A673 (cell line): ENCODE measurements around the gene VPS16. TPM values are rescaled to one million over a fixed set of nuclear protein-coding genes. Genes with fewer than 3 reads are reported as not detected.
A peak's percentile ranks its signal among the peaks of the same experiment; 100 is the strongest.

Experiments used
- BruUV-seq: library from RNA; stranded (reverse); fragments of 400-500 nt; replicated peaks from 2 replicates; lab custom pipeline; 2021; lab: Mats Ljungman, UMichigan
- CTCF ChIA-PET: fragments of 300-600 bp; sonication (Branson Sonifier 250); formaldehyde crosslinking; loops from one replicate; lab custom pipeline; 2022; ENCODE audit warnings: antibody characterized with exemption; lab: Charles Lee
- POLR2A ChIA-PET: fragments of 300-600 bp; sonication (Branson Sonifier 250); formaldehyde crosslinking; loops from one replicate; lab custom pipeline; 2022; ENCODE audit warnings: antibody characterized with exemption; ENCODE audit not compliant: low non-redundant PET; lab: Charles Lee
- DNase-seq: peaks from one replicate; pipeline ENCODE4 v3.0.0-alpha.2; 2015; ENCODE audit warnings: low spot score
- H3K27ac ChIP-seq: fragments of 200-600 bp; sonication (generic); 2 replicates; pipeline ENCODE4 v1.5.1; 2016; ENCODE audit warnings: mixed run types, low read depth, mild to moderate bottlenecking, mixed read lengths, antibody characterized with exemption, low read length; ENCODE audit not compliant: poor library complexity, severe bottlenecking
- H3K27me3 ChIP-seq: fragments of 200-600 bp; sonication (generic); replicated peaks from 2 replicates; pipeline ENCODE4 v1.6.1; 2017; ENCODE audit warnings: mixed run types, low read depth, mild to moderate bottlenecking, mixed read lengths, antibody characterized with exemption, low read length; ENCODE audit not compliant: insufficient read depth, poor library complexity
- H3K36me3 ChIP-seq: fragments of 200-600 bp; sonication (generic); 2 replicates; pipeline ENCODE4 v1.6.1; 2016; ENCODE audit warnings: mixed run types, mild to moderate bottlenecking, mixed read lengths, antibody characterized with exemption, low read length; ENCODE audit not compliant: insufficient read depth, poor library complexity, severe bottlenecking
- H3K4me1 ChIP-seq: fragments of 200-600 bp; sonication (generic); 2 replicates; pipeline ENCODE4 v1.6.1; 2017; ENCODE audit warnings: mixed run types, mild to moderate bottlenecking, mixed read lengths, antibody characterized with exemption, low read length; ENCODE audit not compliant: insufficient read depth, poor library complexity, severe bottlenecking
- H3K4me3 ChIP-seq: fragments of 200-600 bp; sonication (generic); 2 replicates; pipeline ENCODE4 v1.5.1; 2016; ENCODE audit warnings: low read depth, mixed run types, mild to moderate bottlenecking, mixed read lengths, low read length; ENCODE audit not compliant: poor library complexity, severe bottlenecking
- H3K9me3 ChIP-seq: fragments of 200-600 bp; sonication (generic); 2 replicates; pipeline ENCODE4 v1.6.1; 2016; ENCODE audit warnings: mixed run types, low read depth, mild to moderate bottlenecking, mixed read lengths, antibody characterized with exemption, low read length; ENCODE audit not compliant: poor library complexity, severe bottlenecking
- CTCF ChIP-seq: fragments of 300-800, 200-600 bp; sonication (generic); conservative IDR thresholded peaks from 2 replicates; pipeline ENCODE4 v1.5.1; 2017; ENCODE audit warnings: low read depth, mild to moderate bottlenecking, antibody characterized with exemption, low read length, moderate library complexity, mixed read lengths
- EZH2 ChIP-seq: fragments of 200-600 bp; sonication (generic); IDR thresholded peaks from 2 replicates; pipeline ENCODE4 v1.6.1; 2017; ENCODE audit warnings: borderline replicate concordance, low read depth, mild to moderate bottlenecking, mixed read lengths, antibody characterized with exemption, low read length; ENCODE audit not compliant: poor library complexity, severe bottlenecking
- intact Hi-C: fragments of 100-400 bp; cut with micrococcal nuclease; formaldehyde crosslinking; loops from one replicate; pipeline ENCODE4 v1.10.0; 2022; ENCODE audit not compliant: unreplicated experiment
- total RNA-seq: library from RNA; stranded (reverse); gene quantifications from 2 replicates; pipeline ENCODE4 v1.2.3, GENCODE V29; 2021

Gene VPS16
- total RNA-seq, 1 experiment from 2014 or later: 37.8 TPM

- H3K36me3 ChIP-seq: peaks cover 8% of the 10 kb centered on the region
- no peak for DNase-seq
- POLR2A ChIA-PET: no interaction called here
- no peaks in the 10 kb centered on the region for H3K27me3 ChIP-seq
- TF ChIP-seq CTCF: no peak
- TF ChIP-seq EZH2: no peak
- H3K4me1 ChIP-seq: peaks cover 11% of the 10 kb centered on the region
- BruUV-seq: no TSS peak
- intact Hi-C loops: no loop called here
- H3K4me3 ChIP-seq: no peak overlapping the region
- no peaks in the 10 kb centered on the region for H3K9me3 ChIP-seq
- H3K27ac ChIP-seq: no peak overlapping the region
- CTCF ChIA-PET: no interaction called here
These were observed 4.5 kb upstream of the VPS16 start for GRCh38 chr20:2836035-2836434.

- no peak overlapping the region for H3K4me3 ChIP-seq
- H3K4me1 ChIP-seq: peaks cover 15% of the 10 kb centered on the region
- no peaks in the 10 kb centered on the region for H3K27me3 ChIP-seq
- CTCF ChIA-PET: no interaction called here
- TF ChIP-seq EZH2 (no peak), CTCF (no peak)
- no TSS peak for BruUV-seq
- peaks cover 8% of the 10 kb centered on the region for H3K36me3 ChIP-seq
- no peaks in the 10 kb centered on the region for H3K9me3 ChIP-seq
- no peak overlapping the region for H3K27ac ChIP-seq
- no peak for DNase-seq
- intact Hi-C loops: no loop called here
- POLR2A ChIA-PET: no interaction called here
These were observed 3.2 kb upstream of the VPS16 start for GRCh38 chr20:2837221-2837960.

GRCh38 chr20:2838170-2838797 lies 2.3 kb upstream of the VPS16 start:
- peaks cover 8% of the 10 kb centered on the region for H3K36me3 ChIP-seq
- intact Hi-C loops: no loop called here
- no peak for TF ChIP-seq CTCF
- TF ChIP-seq EZH2: no peak
- no peak overlapping the region for H3K27ac ChIP-seq
- no peak overlapping the region for H3K4me3 ChIP-seq
- peaks cover 15% of the 10 kb centered on the region for H3K4me1 ChIP-seq
- H3K9me3 ChIP-seq: no peaks in the 10 kb centered on the region
- no peak for DNase-seq
- BruUV-seq: TSS peak; percentile 32
- ChIA-PET POLR2A (no interaction called here), CTCF (no interaction called here)
- H3K27me3 ChIP-seq: no peaks in the 10 kb centered on the region
